Measurements from ENCODE around the gene FBXW7. TPM values are rescaled to one million over a fixed set of nuclear protein-coding genes. Genes with fewer than 3 reads are reported as not detected.

The FBXW7 gene
- total and polyA plus RNA-seq, 2 experiments from 2014 or later, result 19.7 to 67.7 TPM

GRCh38 chr4:152468408-152468807 is 67.5 kb downstream of the FBXW7 start:
- no peaks in the 10 kb centered on the region for H3K36me3 ChIP-seq

GRCh38 chr4:152467101-152467500 is 68.8 kb downstream of the FBXW7 start:
- no peak for DNase-seq (ENCODE audit: low read depth in 1 of 2, low spot score in 1 of 2)
- no peak overlapping the region for H3K4me3 ChIP-seq
- H3K27me3 ChIP-seq, result no peaks in the 10 kb centered on the region
- no peaks in the 10 kb centered on the region for H3K9me3 ChIP-seq (ENCODE audit: low read depth)
- no peak for TF ChIP-seq CTCF (IDR thresholded peaks at IDR 0.05; ENCODE audit: low read depth, low read length)
- H3K36me3 ChIP-seq, result no peaks in the 10 kb centered on the region
- peaks cover 10% of the 10 kb centered on the region for H3K4me1 ChIP-seq (ENCODE audit: low read depth)
- H3K27ac ChIP-seq, result no peak overlapping the region

More at GRCh38 chr4:152468408-152468807, 67.5 kb downstream of the FBXW7 start:
- no peak for TF ChIP-seq CTCF (IDR thresholded peaks at IDR 0.05; ENCODE audit: low read depth, low read length)
- Histone ChIP-seq H3K4me1 (ENCODE audit: low read depth) (peaks cover 10% of the 10 kb centered on the region), H3K9me3 (ENCODE audit: low read depth) (no peaks in the 10 kb centered on the region), H3K4me3 (no peak overlapping the region), H3K27ac (no peak overlapping the region), H3K27me3 (no peaks in the 10 kb centered on the region)
- DNase-seq (ENCODE audit: low read depth in 1 of 2, low spot score in 1 of 2), result peak in 1 of 2 donors; percentile 46

- Histone ChIP-seq H3K36me3 (no peaks in the 10 kb centered on the region), H3K9me3 (ENCODE audit: low read depth) (no peaks in the 10 kb centered on the region), H3K27me3 (no peaks in the 10 kb centered on the region), H3K4me1 (ENCODE audit: low read depth) (peaks cover 4% of the 10 kb centered on the region), H3K4me3 (no peak overlapping the region), H3K27ac (no peak overlapping the region)
- no peak for TF ChIP-seq CTCF (IDR thresholded peaks at IDR 0.05; ENCODE audit: low read depth, low read length)
- DNase-seq (ENCODE audit: low read depth in 1 of 2, low spot score in 1 of 2), result peak in 1 of 2 donors; percentile 24
Measured at GRCh38 chr4:152464030-152464823, 71.7 kb downstream of the FBXW7 start.

- H3K9me3 ChIP-seq (ENCODE audit: low read depth), result no peaks in the 10 kb centered on the region
- no peaks in the 10 kb centered on the region for H3K27me3 ChIP-seq
- no peak overlapping the region for H3K27ac ChIP-seq
- DNase-seq (ENCODE audit: low read depth in 1 of 2, low spot score in 1 of 2), result no peak
- H3K36me3 ChIP-seq, result no peaks in the 10 kb centered on the region
- H3K4me1 ChIP-seq (ENCODE audit: low read depth), result peaks cover 4% of the 10 kb centered on the region
- no peak overlapping the region for H3K4me3 ChIP-seq
- TF ChIP-seq CTCF (IDR thresholded peaks at IDR 0.05; ENCODE audit: low read depth, low read length), result no peak
Measured at GRCh38 chr4:152463562-152463961, 72.3 kb downstream of the FBXW7 start.

GRCh38 chr4:152462695-152463094 is 73.2 kb downstream of the FBXW7 start:
- Histone ChIP-seq H3K36me3 (no peaks in the 10 kb centered on the region), H3K4me1 (ENCODE audit: low read depth) (peaks cover 4% of the 10 kb centered on the region), H3K27me3 (no peaks in the 10 kb centered on the region), H3K4me3 (no peak overlapping the region), H3K9me3 (ENCODE audit: low read depth) (no peaks in the 10 kb centered on the region), H3K27ac (no peak overlapping the region)
- TF ChIP-seq CTCF (IDR thresholded peaks at IDR 0.05; ENCODE audit: low read depth, low read length), result no peak
- peak in 1 of 2 donors; percentile 35 for DNase-seq (ENCODE audit: low read depth in 1 of 2, low spot score in 1 of 2)
